ENCODE results near the gene AFAP1L1. TPM values are rescaled to one million over a fixed set of nuclear protein-coding genes. Genes with fewer than 3 reads are reported as not detected.

AFAP1L1 gene
- total RNA-seq, result not detected

- Mint-ChIP-seq H3K4me1 (peaks cover 9% of the 10 kb centered on the region), H3K4me3 (peak within 1 kb of the TSS; percentile 65), H3K27me3 (peaks cover 56% of the 10 kb centered on the region), H3K9me3 (no peaks in the 10 kb centered on the region), H3K27ac (no peak within 1 kb of the TSS), H3K36me3 (ENCODE audit: low read depth) (no peaks in the 10 kb centered on the region)
- ChIA-PET CTCF (interaction anchor here (1.1 to 1.2 kb wide), 2 partner anchors 97 to 131 kb away, joined by 3 read pairs; partner anchors contain the start of gene ABLIM3), POLR2A (no interaction called here)
- peak; percentile 21 for DNase-seq
Measured at GRCh38 chr5:149271716-149272563, at the start of gene AFAP1L1. Gene AFAP1L1, plus strand, starts transcription at chr5:149271859. Its CDS starts 110 bp downstream, at chr5:149271969.

GRCh38 chr5:149223081-149223848 lies 48.4 kb upstream of the AFAP1L1 start:
- CTCF ChIA-PET, result interaction anchor here (0.6 to 1.6 kb wide), 3 partner anchors 10 to 82 kb away, joined by 3 to 5 read pairs (median 4); partner anchors contain the start of gene ABLIM3
- POLR2A ChIA-PET, result interaction anchor here (2.0 kb wide), 1 partner anchor 17 kb away, joined by 6 read pairs; no protein-coding TSS in a partner anchor
- Mint-ChIP-seq H3K27me3 (peaks cover 2% of the 10 kb centered on the region), H3K27ac (no peak overlapping the region), H3K4me3 (no peak overlapping the region), H3K9me3 (no peaks in the 10 kb centered on the region), H3K36me3 (ENCODE audit: low read depth) (no peaks in the 10 kb centered on the region), H3K4me1 (peaks cover 11% of the 10 kb centered on the region)
- no peak for DNase-seq

GRCh38 chr5:149224282-149224681 lies 47.4 kb upstream of the AFAP1L1 start:
- Mint-ChIP-seq H3K9me3 (no peaks in the 10 kb centered on the region), H3K36me3 (ENCODE audit: low read depth) (no peaks in the 10 kb centered on the region), H3K4me1 (peaks cover 16% of the 10 kb centered on the region), H3K27me3 (peaks cover 2% of the 10 kb centered on the region), H3K4me3 (no peak overlapping the region), H3K27ac (no peak overlapping the region)
- ChIA-PET POLR2A (interaction anchor here (2.0 kb wide), 1 partner anchor 16 kb away, joined by 6 read pairs; no protein-coding TSS in a partner anchor), CTCF (no interaction called here)
- DNase-seq, result no peak

GRCh38 chr5:149227168-149227826 lies 44.4 kb upstream of the AFAP1L1 start:
- H3K4me3 Mint-ChIP-seq, result no peak overlapping the region
- POLR2A ChIA-PET, result interaction anchor here (2.7 kb wide), 1 partner anchor 13 kb away, joined by 10 read pairs; no protein-coding TSS in a partner anchor
- CTCF ChIA-PET, result interaction anchor here (1.1 to 1.6 kb wide), 2 partner anchors 38 to 86 kb away, joined by 3 to 5 read pairs; partner anchors contain the start of gene ABLIM3
- H3K4me1 Mint-ChIP-seq, result peaks cover 16% of the 10 kb centered on the region
- H3K36me3 Mint-ChIP-seq (ENCODE audit: low read depth), result no peaks in the 10 kb centered on the region
- peaks cover 5% of the 10 kb centered on the region for H3K27me3 Mint-ChIP-seq
- H3K27ac Mint-ChIP-seq, result no peak overlapping the region
- DNase-seq, result no peak
- no peaks in the 10 kb centered on the region for H3K9me3 Mint-ChIP-seq

GRCh38 chr5:149228618-149229297 lies 42.9 kb upstream of the AFAP1L1 start:
- POLR2A ChIA-PET, result interaction anchor here (0.9 to 2.7 kb wide), 2 partner anchors 12 kb away, joined by 3 to 10 read pairs; no protein-coding TSS in a partner anchor
- no peak overlapping the region for H3K4me3 Mint-ChIP-seq
- peaks cover 16% of the 10 kb centered on the region for H3K4me1 Mint-ChIP-seq
- peaks cover 15% of the 10 kb centered on the region for H3K27me3 Mint-ChIP-seq
- H3K36me3 Mint-ChIP-seq (ENCODE audit: low read depth), result no peaks in the 10 kb centered on the region
- H3K27ac Mint-ChIP-seq, result no peak overlapping the region
- no peaks in the 10 kb centered on the region for H3K9me3 Mint-ChIP-seq
- CTCF ChIA-PET, result interaction anchor here (0.6 to 1.1 kb wide), 3 partner anchors 87 to 839 kb away, joined by 3 to 5 read pairs (median 3); partner anchors contain the start of gene ABLIM3
- no peak for DNase-seq

GRCh38 chr5:149229298-149229937 lies 42.2 kb upstream of the AFAP1L1 start:
- Mint-ChIP-seq H3K9me3 (no peaks in the 10 kb centered on the region), H3K4me1 (peaks cover 16% of the 10 kb centered on the region), H3K27ac (no peak overlapping the region), H3K27me3 (peaks cover 19% of the 10 kb centered on the region), H3K36me3 (ENCODE audit: low read depth) (no peaks in the 10 kb centered on the region), H3K4me3 (no peak overlapping the region)
- DNase-seq, result no peak
- ChIA-PET POLR2A (no interaction called here), CTCF (interaction anchor here (0.6 to 1.5 kb wide), 2 partner anchors 35 to 839 kb away, joined by 3 read pairs; no protein-coding TSS in a partner anchor)

- H3K4me1 Mint-ChIP-seq, result peaks cover 22% of the 10 kb centered on the region
- peaks cover 32% of the 10 kb centered on the region for H3K27me3 Mint-ChIP-seq
- peaks cover 7% of the 10 kb centered on the region for H3K36me3 Mint-ChIP-seq (ENCODE audit: low read depth)
- H3K9me3 Mint-ChIP-seq, result no peaks in the 10 kb centered on the region
- no peak overlapping the region for H3K4me3 Mint-ChIP-seq
- DNase-seq, result no peak
- H3K27ac Mint-ChIP-seq, result no peak overlapping the region
- POLR2A ChIA-PET, result no interaction called here
- CTCF ChIA-PET, result interaction anchor here (1.0 kb wide), 1 partner anchor 31 kb away, joined by 3 read pairs; no protein-coding TSS in a partner anchor
Measured at GRCh38 chr5:149235841-149236240, 35.8 kb upstream of the AFAP1L1 start.

GRCh38 chr5:149237662-149238061 lies 34.0 kb upstream of the AFAP1L1 start:
- POLR2A ChIA-PET, result interaction anchor here (1.0 kb wide), 1 partner anchor 27 kb away, joined by 3 read pairs; no protein-coding TSS in a partner anchor

GRCh38 chr5:149238540-149238939 lies 33.1 kb upstream of the AFAP1L1 start:
- Mint-ChIP-seq H3K4me1 (peaks cover 36% of the 10 kb centered on the region), H3K36me3 (ENCODE audit: low read depth) (peaks cover 12% of the 10 kb centered on the region), H3K27ac (peak overlapping the region; percentile 29), H3K9me3 (no peaks in the 10 kb centered on the region), H3K4me3 (no peak overlapping the region), H3K27me3 (peaks cover 19% of the 10 kb centered on the region)
- POLR2A ChIA-PET, result interaction anchor here (1.0 kb wide), 1 partner anchor 26 kb away, joined by 3 read pairs; no protein-coding TSS in a partner anchor
- no peak for DNase-seq
- CTCF ChIA-PET, result interaction anchor here (1.4 to 2.2 kb wide), 2 partner anchors 16 to 31 kb away, joined by 4 to 7 read pairs; no protein-coding TSS in a partner anchor

More at GRCh38 chr5:149237662-149238061, 34.0 kb upstream of the AFAP1L1 start:
- DNase-seq, result no peak
- no peaks in the 10 kb centered on the region for H3K9me3 Mint-ChIP-seq
- H3K27me3 Mint-ChIP-seq, result peaks cover 24% of the 10 kb centered on the region
- CTCF ChIA-PET, result interaction anchor here (1.4 to 2.2 kb wide), 2 partner anchors 15 to 31 kb away, joined by 4 to 7 read pairs; no protein-coding TSS in a partner anchor
- H3K4me3 Mint-ChIP-seq, result no peak overlapping the region
- H3K27ac Mint-ChIP-seq, result no peak overlapping the region
- H3K36me3 Mint-ChIP-seq (ENCODE audit: low read depth), result peaks cover 12% of the 10 kb centered on the region
- peaks cover 36% of the 10 kb centered on the region for H3K4me1 Mint-ChIP-seq

GRCh38 chr5:149239917-149240316 lies 31.7 kb upstream of the AFAP1L1 start:
- H3K36me3 Mint-ChIP-seq (ENCODE audit: low read depth), result peaks cover 12% of the 10 kb centered on the region
- POLR2A ChIA-PET, result interaction anchor here (0.9 to 1.8 kb wide), 14 partner anchors 11 to 856 kb away, joined by 3 to 12 read pairs (median 4); partner anchors contain the start of genes FBXO38, GRPEL2, HMGXB3 and TIGD6
- CTCF ChIA-PET, result interaction anchor here (1.1 to 2.6 kb wide), 8 partner anchors 9 to 509 kb away, joined by 3 to 12 read pairs (median 5); partner anchors contain the start of gene ABLIM3
- no peak overlapping the region for H3K4me3 Mint-ChIP-seq
- no peaks in the 10 kb centered on the region for H3K9me3 Mint-ChIP-seq
- peak overlapping the region; percentile 85 for H3K27ac Mint-ChIP-seq
- peaks cover 36% of the 10 kb centered on the region for H3K4me1 Mint-ChIP-seq
- DNase-seq, result no peak
- H3K27me3 Mint-ChIP-seq, result peaks cover 10% of the 10 kb centered on the region

Data from activated CD4-positive, alpha-beta memory T cell treated with anti-CD3 and anti-CD28 coated beads, Interleukin-2, amount 10 ng/mL, durations not matched to agents 7 days and 5 days (primary cell).